ENCODE data around the gene MAU2. TPM values are rescaled to one million over a fixed set of nuclear protein-coding genes. Genes with fewer than 3 reads are reported as not detected.

Gene MAU2
- total RNA-seq, 1 experiment from 2014 or later, result 41.3 TPM

DNA sequence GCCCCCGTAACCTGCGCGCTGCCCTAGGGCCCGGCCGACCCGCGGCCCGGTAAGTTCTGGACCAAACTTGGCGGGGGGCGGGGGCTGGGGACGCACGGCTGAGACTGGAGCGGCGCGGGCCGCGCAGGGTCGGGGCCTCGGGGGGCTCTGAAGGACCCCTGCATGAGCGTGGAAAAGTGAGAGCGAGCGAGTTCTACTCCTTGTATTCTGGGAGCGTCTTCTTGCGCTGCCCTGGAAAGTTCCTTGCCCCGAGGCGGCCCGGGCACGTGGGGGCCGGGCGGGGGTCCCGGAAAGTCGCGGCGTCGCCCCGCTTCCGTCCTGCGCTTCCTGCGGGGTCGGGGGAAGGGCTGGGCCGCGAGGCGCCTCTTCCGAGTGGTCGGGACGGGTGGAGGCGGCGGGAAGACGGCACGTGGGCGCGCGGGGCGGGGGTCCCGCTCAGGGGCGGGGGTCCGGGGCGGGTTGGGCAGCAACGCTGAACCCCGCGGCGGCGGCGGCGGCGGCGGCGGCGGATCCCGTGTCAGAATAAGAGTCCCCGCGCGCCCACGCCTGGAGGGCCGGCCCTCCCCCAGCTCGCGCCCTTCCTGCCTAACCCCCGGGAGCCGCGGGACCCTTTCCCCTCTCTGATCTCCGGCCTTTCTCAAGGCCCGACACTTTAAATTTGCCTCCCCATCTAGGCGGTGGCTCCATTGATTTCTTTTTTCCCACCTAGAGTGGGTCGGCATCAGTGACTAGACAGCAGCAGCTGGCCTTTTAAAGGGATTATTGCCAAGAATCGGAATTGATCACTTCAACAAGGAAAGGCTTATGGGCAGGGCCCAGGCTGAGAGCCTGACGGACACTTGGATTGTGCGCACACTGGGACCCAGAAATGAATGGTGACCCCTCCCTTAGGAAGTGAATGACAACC lies 85.6 kb downstream of the MAU2 start:
- intact Hi-C loops (cut with micrococcal nuclease; ENCODE audit: unreplicated experiment), result loop anchor here (5.0 kb wide), 2 partner anchors 39 to 81 kb away; no protein-coding TSS in a partner anchor
- CTCF ChIA-PET, result interaction anchor here (0.6 to 1.5 kb wide), 8 partner anchors 16 to 203 kb away, joined by 3 to 7 read pairs (median 4); partner anchors contain the start of gene NR2C2AP
- peak; percentile 42 for DNase-seq
- Mint-ChIP-seq H3K27ac (ENCODE audit: unreplicated experiment) (peak overlapping the region; percentile 66), H3K27me3 (ENCODE audit: unreplicated experiment) (no peaks in the 10 kb centered on the region), H3K4me1 (ENCODE audit: low read depth, unreplicated experiment) (peaks cover 26% of the 10 kb centered on the region), H3K4me3 (ENCODE audit: low read depth, unreplicated experiment) (peak overlapping the region; percentile 85), H3K36me3 (ENCODE audit: insufficient read depth, unreplicated experiment) (peaks cover 35% of the 10 kb centered on the region), H3K9me3 (ENCODE audit: low read depth, unreplicated experiment) (no peaks in the 10 kb centered on the region)
- TF ChIP-seq, protein P1, sequence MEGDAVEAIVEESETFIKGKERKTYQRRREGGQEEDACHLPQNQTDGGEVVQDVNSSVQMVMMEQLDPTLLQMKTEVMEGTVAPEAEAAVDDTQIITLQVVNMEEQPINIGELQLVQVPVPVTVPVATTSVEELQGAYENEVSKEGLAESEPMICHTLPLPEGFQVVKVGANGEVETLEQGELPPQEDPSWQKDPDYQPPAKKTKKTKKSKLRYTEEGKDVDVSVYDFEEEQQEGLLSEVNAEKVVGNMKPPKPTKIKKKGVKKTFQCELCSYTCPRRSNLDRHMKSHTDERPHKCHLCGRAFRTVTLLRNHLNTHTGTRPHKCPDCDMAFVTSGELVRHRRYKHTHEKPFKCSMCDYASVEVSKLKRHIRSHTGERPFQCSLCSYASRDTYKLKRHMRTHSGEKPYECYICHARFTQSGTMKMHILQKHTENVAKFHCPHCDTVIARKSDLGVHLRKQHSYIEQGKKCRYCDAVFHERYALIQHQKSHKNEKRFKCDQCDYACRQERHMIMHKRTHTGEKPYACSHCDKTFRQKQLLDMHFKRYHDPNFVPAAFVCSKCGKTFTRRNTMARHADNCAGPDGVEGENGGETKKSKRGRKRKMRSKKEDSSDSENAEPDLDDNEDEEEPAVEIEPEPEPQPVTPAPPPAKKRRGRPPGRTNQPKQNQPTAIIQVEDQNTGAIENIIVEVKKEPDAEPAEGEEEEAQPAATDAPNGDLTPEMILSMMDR (IDR thresholded peaks at IDR 0.05; ENCODE audit: unreplicated experiment), result no peak
- no TSS peak for BruUV-seq (replicated peaks)

DNA sequence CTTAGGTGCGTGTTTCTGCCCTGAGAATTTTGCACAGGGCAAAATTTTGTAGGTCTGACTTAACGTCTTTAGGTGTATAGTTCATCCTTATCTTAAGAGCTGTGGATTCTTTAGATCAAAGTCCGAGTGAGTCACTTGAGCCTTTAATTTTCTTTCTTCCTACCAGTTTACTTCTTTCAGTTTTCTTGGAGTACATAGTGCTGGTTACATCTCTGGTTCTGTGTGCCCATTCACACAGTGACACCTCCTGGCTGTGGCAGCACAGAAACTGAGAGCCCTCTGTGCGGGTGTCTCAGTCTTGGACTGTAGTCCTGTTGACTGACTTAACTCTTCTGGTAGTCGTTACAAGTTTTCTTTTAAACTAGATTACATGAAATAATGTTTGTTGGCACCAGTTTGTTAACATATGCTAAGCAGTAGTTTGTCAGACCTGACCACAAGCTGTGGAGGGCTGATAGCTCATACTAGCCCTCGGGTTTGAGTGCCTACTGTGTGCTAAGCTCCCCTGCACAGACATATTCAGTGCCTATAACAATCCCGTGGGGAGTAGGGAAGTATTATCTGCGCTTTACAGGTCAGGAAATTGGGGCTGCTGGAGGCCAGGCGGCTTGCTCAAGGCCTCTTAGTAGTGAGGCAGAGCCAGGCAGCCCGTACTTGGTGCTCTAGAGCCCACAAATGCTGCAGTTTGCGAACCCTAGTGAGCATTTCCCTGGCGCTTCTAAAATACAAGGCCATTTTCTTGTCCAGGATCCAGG lies 86.4 kb downstream of the MAU2 start:
- Mint-ChIP-seq H3K27ac (ENCODE audit: unreplicated experiment) (peak overlapping the region; percentile 66), H3K36me3 (ENCODE audit: insufficient read depth, unreplicated experiment) (peaks cover 35% of the 10 kb centered on the region), H3K27me3 (ENCODE audit: unreplicated experiment) (no peaks in the 10 kb centered on the region), H3K4me1 (ENCODE audit: low read depth, unreplicated experiment) (peaks cover 26% of the 10 kb centered on the region), H3K9me3 (ENCODE audit: low read depth, unreplicated experiment) (no peaks in the 10 kb centered on the region), H3K4me3 (ENCODE audit: low read depth, unreplicated experiment) (peak overlapping the region; percentile 85)
- intact Hi-C loops (cut with micrococcal nuclease; ENCODE audit: unreplicated experiment), result loop anchor here (5.0 kb wide), 2 partner anchors 40 to 80 kb away; no protein-coding TSS in a partner anchor
- BruUV-seq (replicated peaks), result TSS peak; percentile 32
- peak; percentile 34 for DNase-seq
- CTCF ChIA-PET, result interaction anchor here (1.0 to 1.5 kb wide), 3 partner anchors 40 to 204 kb away, joined by 3 to 5 read pairs (median 3); partner anchors contain the start of gene NR2C2AP
- TF ChIP-seq, protein P1 (IDR thresholded peaks at IDR 0.05; ENCODE audit: unreplicated experiment), result no peak

DNA sequence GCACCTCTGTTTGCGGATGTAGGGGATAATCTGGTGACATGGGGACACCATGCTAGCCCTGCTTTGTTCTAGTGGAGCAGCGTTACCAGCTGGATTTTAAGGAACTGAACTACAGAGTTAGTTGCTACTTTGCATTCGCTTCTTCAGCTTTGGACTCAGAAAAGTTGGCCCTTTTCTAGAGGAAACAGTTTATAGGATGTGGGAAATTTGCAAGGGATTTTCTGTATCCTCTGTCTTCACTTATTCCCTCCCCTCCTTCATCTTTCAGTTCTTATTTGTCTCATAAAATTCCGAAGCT lies 87.0 kb downstream of the MAU2 start:
- H3K27ac Mint-ChIP-seq (ENCODE audit: unreplicated experiment), result no peak overlapping the region
- peaks cover 26% of the 10 kb centered on the region for H3K4me1 Mint-ChIP-seq (ENCODE audit: low read depth, unreplicated experiment)
- CTCF ChIA-PET, result interaction anchor here (1.5 kb wide), 1 partner anchor 41 kb away, joined by 5 read pairs; no protein-coding TSS in a partner anchor
- H3K27me3 Mint-ChIP-seq (ENCODE audit: unreplicated experiment), result no peaks in the 10 kb centered on the region
- H3K36me3 Mint-ChIP-seq (ENCODE audit: insufficient read depth, unreplicated experiment), result peaks cover 35% of the 10 kb centered on the region
- no peak for DNase-seq
- TF ChIP-seq, protein P1 (IDR thresholded peaks at IDR 0.05; ENCODE audit: unreplicated experiment), result no peak
- intact Hi-C loops (cut with micrococcal nuclease; ENCODE audit: unreplicated experiment), result loop anchor here (5.0 kb wide), 2 partner anchors 40 to 80 kb away; no protein-coding TSS in a partner anchor
- no peaks in the 10 kb centered on the region for H3K9me3 Mint-ChIP-seq (ENCODE audit: low read depth, unreplicated experiment)
- no TSS peak for BruUV-seq (replicated peaks)
- H3K4me3 Mint-ChIP-seq (ENCODE audit: low read depth, unreplicated experiment), result peak overlapping the region; percentile 85

Other genes starting within 250 kb of the MAU2 start
- 24.0 and 28.9 TPM in 2 replicates for gene TMEM161A, start 182.4 kb upstream of the MAU2 start, total RNA-seq (2022)
- 1.7 and 2.3 TPM in 2 replicates for gene MEF2B, start 150.6 kb upstream of the MAU2 start, total RNA-seq (2022)
- 24.0 and 26.3 TPM in 2 replicates for gene BORCS8, start 128.7 kb upstream of the MAU2 start, total RNA-seq (2022)
- gene RFXANK, start 128.6 kb upstream of the MAU2 start, total RNA-seq (2022), result 63.2 and 66.5 TPM in 2 replicates
- gene NR2C2AP, start 117.4 kb upstream of the MAU2 start, total RNA-seq (2022), result 20.6 and 23.2 TPM in 2 replicates
- not detected in 2 replicates for gene NCAN, start 108.9 kb upstream of the MAU2 start, total RNA-seq (2022)
- not detected in 2 replicates for gene TM6SF2, start 47.5 kb upstream of the MAU2 start, total RNA-seq (2022)
- gene SUGP1, start 320 bp upstream of the MAU2 start, total RNA-seq (2022), result 38.9 and 41.3 TPM in 2 replicates
- 79.8 and 83.7 TPM in 2 replicates for gene GATAD2A, start 84.8 kb downstream of the MAU2 start, total RNA-seq (2022)
- 2.8 and 3.1 TPM in 2 replicates for gene TSSK6, start 194.7 kb downstream of the MAU2 start, total RNA-seq (2022)
- gene NDUFA13, start 195.4 kb downstream of the MAU2 start, total RNA-seq (2022), result 191 and 193 TPM in 2 replicates
- 10.4 and 12.9 TPM in 2 replicates for gene YJEFN3, start 208.1 kb downstream of the MAU2 start, total RNA-seq (2022)
- 1.3 and 1.7 TPM in 2 replicates for gene CILP2, start 217.4 kb downstream of the MAU2 start, total RNA-seq (2022)